HEK293T (cell line): Measurements from ENCODE around the gene CELA2A.
"Not testable (repeated sequence)": the region's sequence is repeated elsewhere in the genome, so short reads cannot be mapped to it uniquely, and the experiment has no call there.

ENCODE experiments used
- ARNT ChIP-seq: fragments of 450-650 bp; IDR thresholded peaks from 2 replicates; pipeline ENCODE4 v1.6.1; 2017; ENCODE audit warnings: mild to moderate bottlenecking
- BHLHE40 ChIP-seq: fragments of 450-650 bp; IDR thresholded peaks from 2 replicates; pipeline ENCODE4 v1.6.1; 2016; ENCODE audit warnings: mild to moderate bottlenecking, moderate library complexity, borderline replicate concordance
- CTBP1 ChIP-seq: fragments of 450-650 bp; IDR thresholded peaks from 2 replicates; pipeline ENCODE4 v1.6.1; 2016; ENCODE audit warnings: borderline replicate concordance
- FOXA1 ChIP-seq: fragments of 450-650 bp; IDR thresholded peaks from 2 replicates; pipeline ENCODE4 v1.6.1; 2016; ENCODE audit warnings: mild to moderate bottlenecking
- FOXK2 ChIP-seq: fragments of 450-650 bp; IDR thresholded peaks from 2 replicates; pipeline ENCODE4 v1.6.1; 2016; ENCODE audit warnings: mild to moderate bottlenecking
- FOXM1 ChIP-seq: fragments of 450-650 bp; IDR thresholded peaks from 2 replicates; pipeline ENCODE4 v1.6.1; 2017; ENCODE audit warnings: mild to moderate bottlenecking, borderline replicate concordance
- HDGF ChIP-seq: fragments of 450-650 bp; IDR thresholded peaks from 2 replicates; pipeline ENCODE4 v1.6.1; 2017; ENCODE audit warnings: antibody characterized with exemption, borderline replicate concordance
- L3MBTL2 ChIP-seq: fragments of 450-650 bp; conservative IDR thresholded peaks from 2 replicates; pipeline ENCODE4 v1.6.1; 2016; ENCODE audit warnings: mild to moderate bottlenecking
- NFRKB ChIP-seq: fragments of 450-650 bp; IDR thresholded peaks from 2 replicates; pipeline ENCODE4 v1.6.1; 2016; ENCODE audit warnings: mild to moderate bottlenecking, moderate library complexity
- SP1 ChIP-seq: fragments of 450-650 bp; IDR thresholded peaks from 2 replicates; pipeline ENCODE4 v1.6.1; 2017
- SUZ12 ChIP-seq: fragments of 450-650 bp; IDR thresholded peaks from 2 replicates; pipeline ENCODE4 v1.6.1; 2016; ENCODE audit warnings: mild to moderate bottlenecking
- TARDBP ChIP-seq: fragments of 450-650 bp; IDR thresholded peaks from 2 replicates; pipeline ENCODE4 v1.6.1; 2016
- ZNF384 ChIP-seq: fragments of 450-650 bp; IDR thresholded peaks from 2 replicates; pipeline ENCODE4 v1.6.1; 2016
- TF ChIP-seq, protein P1 (sequence below): fragments of 450-650 bp; IDR thresholded peaks from 2 replicates; pipeline ENCODE4 v1.6.1; 2016

DNA sequence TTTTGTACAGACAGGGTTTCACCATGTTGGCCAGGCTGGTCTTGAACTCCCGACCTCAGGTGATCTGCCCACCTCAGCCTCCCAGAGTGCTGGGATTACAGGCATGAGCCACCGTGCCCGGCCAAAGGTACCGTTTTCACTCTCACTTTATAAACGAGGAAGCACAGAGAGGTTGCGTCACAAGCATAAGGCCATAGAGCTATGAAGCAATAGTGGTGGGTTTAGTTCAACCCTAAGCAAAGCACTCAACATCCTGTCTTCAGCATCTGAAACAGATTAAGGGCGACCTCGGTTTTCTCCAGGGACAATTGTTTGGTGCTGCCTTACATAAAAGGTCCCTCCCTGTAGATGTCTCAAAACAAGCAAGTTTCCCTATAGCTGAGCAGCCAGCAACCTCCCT lies 21.8 kb upstream of the CELA2A start:
- not testable (repeated sequence) for TF ChIP-seq TARDBP, CTBP1, ARNT, NFRKB, FOXA1, BHLHE40, HDGF, SP1, SUZ12, L3MBTL2, FOXM1, FOXK2, ZNF384
- TF ChIP-seq, protein P1, sequence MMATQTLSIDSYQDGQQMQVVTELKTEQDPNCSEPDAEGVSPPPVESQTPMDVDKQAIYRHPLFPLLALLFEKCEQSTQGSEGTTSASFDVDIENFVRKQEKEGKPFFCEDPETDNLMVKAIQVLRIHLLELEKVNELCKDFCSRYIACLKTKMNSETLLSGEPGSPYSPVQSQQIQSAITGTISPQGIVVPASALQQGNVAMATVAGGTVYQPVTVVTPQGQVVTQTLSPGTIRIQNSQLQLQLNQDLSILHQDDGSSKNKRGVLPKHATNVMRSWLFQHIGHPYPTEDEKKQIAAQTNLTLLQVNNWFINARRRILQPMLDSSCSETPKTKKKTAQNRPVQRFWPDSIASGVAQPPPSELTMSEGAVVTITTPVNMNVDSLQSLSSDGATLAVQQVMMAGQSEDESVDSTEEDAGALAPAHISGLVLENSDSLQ, result not testable (repeated sequence)
